HG03064 (cell line): Measurements from ENCODE around the gene PYGM.

ENCODE experiments used
- ATAC-seq: cut with Tn5 transposase; IDR thresholded peaks from one replicate; pipeline ENCODE4 v1.9.1; 2021; ENCODE audit warnings: low read depth; ENCODE audit not compliant: unreplicated experiment

PYGM gene

GRCh38 chr11:64720640-64721358, 39.0 kb downstream of the PYGM start:
- ATAC-seq: no peak

GRCh38 chr11:64720167-64720566, 39.6 kb downstream of the PYGM start:
- no peak for ATAC-seq

- no peak for ATAC-seq
Measured at GRCh38 chr11:64719406-64719805, 40.4 kb downstream of the PYGM start.

GRCh38 chr11:64718780-64719124, 41.0 kb downstream of the PYGM start:
- ATAC-seq: no peak

GRCh38 chr11:64718084-64718779, 41.5 kb downstream of the PYGM start:
- ATAC-seq: no peak

GRCh38 chr11:64717268-64717578, 42.6 kb downstream of the PYGM start:
- ATAC-seq: no peak

GRCh38 chr11:64716473-64717267, 43.1 kb downstream of the PYGM start:
- no peak for ATAC-seq

- ATAC-seq: no peak
Measured at GRCh38 chr11:64715756-64716472, 43.9 kb downstream of the PYGM start.

- ATAC-seq: no peak
Measured at GRCh38 chr11:64715110-64715509, 44.7 kb downstream of the PYGM start.

GRCh38 chr11:64714666-64715065, 45.1 kb downstream of the PYGM start:
- no peak for ATAC-seq

- no peak for ATAC-seq
Measured at GRCh38 chr11:64713781-64714363, 45.9 kb downstream of the PYGM start.

- ATAC-seq: no peak
Measured at GRCh38 chr11:64713016-64713707, 46.6 kb downstream of the PYGM start.

- no peak for ATAC-seq
Measured at GRCh38 chr11:64712430-64713015, 47.3 kb downstream of the PYGM start.

- ATAC-seq: no peak
Measured at GRCh38 chr11:64711956-64712362, 47.8 kb downstream of the PYGM start.

- no peak for ATAC-seq
Measured at GRCh38 chr11:64711138-64711955, 48.4 kb downstream of the PYGM start.

GRCh38 chr11:64710418-64711137, 49.2 kb downstream of the PYGM start:
- ATAC-seq: no peak

- no peak for ATAC-seq
Measured at GRCh38 chr11:64705501-64705900, 54.3 kb downstream of the PYGM start.

- ATAC-seq: no peak
Measured at GRCh38 chr11:64703048-64703447, 56.7 kb downstream of the PYGM start.
